HG03565 (cell line): Measurements from ENCODE around the gene PSMD4.
"Not testable (repeated sequence)": the region's sequence is repeated elsewhere in the genome, so short reads cannot be mapped to it uniquely, and the experiment has no call there.

Source experiments
- ATAC-seq: cut with Tn5 transposase; IDR thresholded peaks from one replicate; pipeline ENCODE4 v1.9.1; 2021; ENCODE audit warnings: mild to moderate bottlenecking, moderate library complexity; ENCODE audit not compliant: unreplicated experiment

The PSMD4 gene

GRCh38 chr1:151267760-151268159, 13.2 kb downstream of the PSMD4 start:
- ATAC-seq, result no peak

- ATAC-seq, result no peak
These were observed 19.5 kb downstream of the PSMD4 start for GRCh38 chr1:151273924-151274466.

- not testable (repeated sequence) for ATAC-seq
These were observed 20.8 kb downstream of the PSMD4 start for GRCh38 chr1:151275341-151275740.

GRCh38 chr1:151277249-151277648, 22.7 kb downstream of the PSMD4 start:
- ATAC-seq, result no peak

GRCh38 chr1:151281225-151281968, 26.9 kb downstream of the PSMD4 start:
- ATAC-seq, result peak; percentile 28

GRCh38 chr1:151281969-151282882, 27.7 kb downstream of the PSMD4 start, which contains the start of gene ZNF687:
Gene ZNF687 (plus strand): TSS chr1:151282299. CDS start chr1:151286292, 3,993 bp downstream.
- ATAC-seq, result peak; percentile 78

GRCh38 chr1:151282883-151283725, 28.6 kb downstream of the PSMD4 start:
- ATAC-seq, result no peak

GRCh38 chr1:151284013-151284577, 29.6 kb downstream of the PSMD4 start:
- ATAC-seq, result no peak

- no peak for ATAC-seq
These were observed 32.2 kb downstream of the PSMD4 start for GRCh38 chr1:151286619-151287340.

GRCh38 chr1:151287341-151287699, 32.8 kb downstream of the PSMD4 start:
- no peak for ATAC-seq

GRCh38 chr1:151287767-151288500, 33.4 kb downstream of the PSMD4 start:
- no peak for ATAC-seq

GRCh38 chr1:151288502-151288901, 34.0 kb downstream of the PSMD4 start:
- ATAC-seq, result no peak

- no peak for ATAC-seq
These were observed 34.8 kb downstream of the PSMD4 start for GRCh38 chr1:151289080-151289935.

- no peak for ATAC-seq
These were observed 35.6 kb downstream of the PSMD4 start for GRCh38 chr1:151289991-151290708.

- ATAC-seq, result no peak
These were observed 36.3 kb downstream of the PSMD4 start for GRCh38 chr1:151290709-151291303.

- ATAC-seq, result no peak
These were observed 37.9 kb downstream of the PSMD4 start for GRCh38 chr1:151292207-151293030.
